Stimulated activated CD4-positive, alpha-beta T cell treated with anti-CD3 and anti-CD28 coated beads, Interleukin-4, amount 100 ng/mL, for 24 hours (primary cell): ENCODE measurements around the gene CD6.
A peak's percentile ranks its signal among the peaks of the same experiment; 100 is the strongest.

Experiments used
- DNase-seq: peaks from one replicate; pipeline ENCODE4 v3.0.0-alpha.2; 2020

CD6 gene

DNA sequence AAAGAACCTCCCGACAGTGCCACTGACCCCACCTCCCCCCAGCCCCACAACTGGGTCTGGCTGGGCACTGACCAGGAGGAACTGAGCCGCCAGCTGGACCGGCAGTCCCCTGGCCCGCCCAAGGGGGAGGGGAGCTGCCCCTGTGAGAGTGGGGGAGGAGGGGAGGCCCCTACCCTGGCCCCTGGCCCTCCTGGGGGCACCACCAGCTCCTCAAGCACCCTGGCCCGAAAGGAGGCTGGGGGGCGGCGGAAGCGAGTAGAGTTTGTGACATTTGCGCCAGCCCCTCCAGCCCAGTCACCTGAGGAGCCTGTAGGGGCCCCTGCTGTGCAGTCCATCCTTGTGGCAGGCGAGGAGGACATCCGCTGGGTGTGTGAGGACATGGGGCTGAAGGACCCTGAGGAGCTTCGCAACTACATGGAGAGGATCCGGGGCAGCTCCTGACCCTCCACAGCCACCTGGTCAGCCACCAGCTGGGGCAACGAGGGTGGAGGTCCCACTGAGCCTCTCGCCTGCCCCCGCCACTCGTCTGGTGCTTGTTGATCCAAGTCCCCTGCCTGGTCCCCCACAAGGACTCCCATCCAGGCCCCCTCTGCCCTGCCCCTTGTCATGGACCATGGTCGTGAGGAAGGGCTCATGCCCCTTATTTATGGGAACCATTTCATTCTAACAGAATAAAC is 34.9 kb upstream of the CD6 start:
- no peak for DNase-seq

- no peak for DNase-seq
Measured at GRCh38 chr11:60937144-60937527, 34.3 kb upstream of the CD6 start.

DNA sequence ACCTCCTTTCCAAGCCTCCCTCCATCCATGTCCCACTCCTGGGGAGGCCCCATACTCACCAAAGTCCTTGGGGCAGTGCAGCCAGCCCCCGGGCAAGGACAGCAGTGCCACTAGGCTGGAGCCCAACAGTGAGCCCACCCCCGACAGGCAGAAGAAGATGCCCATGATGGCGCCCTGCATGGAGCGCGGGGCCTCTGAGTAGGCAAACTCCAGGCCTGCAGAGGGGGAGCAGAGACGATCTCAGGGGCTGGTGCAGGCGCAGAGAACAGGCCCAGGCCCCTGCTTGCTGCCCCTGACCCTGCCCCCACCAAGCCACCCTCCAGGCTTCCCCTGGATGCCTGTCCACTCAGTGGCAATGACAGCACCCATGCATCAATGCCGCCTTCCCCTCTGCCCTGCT is 33.7 kb upstream of the CD6 start:
- no peak for DNase-seq

DNA sequence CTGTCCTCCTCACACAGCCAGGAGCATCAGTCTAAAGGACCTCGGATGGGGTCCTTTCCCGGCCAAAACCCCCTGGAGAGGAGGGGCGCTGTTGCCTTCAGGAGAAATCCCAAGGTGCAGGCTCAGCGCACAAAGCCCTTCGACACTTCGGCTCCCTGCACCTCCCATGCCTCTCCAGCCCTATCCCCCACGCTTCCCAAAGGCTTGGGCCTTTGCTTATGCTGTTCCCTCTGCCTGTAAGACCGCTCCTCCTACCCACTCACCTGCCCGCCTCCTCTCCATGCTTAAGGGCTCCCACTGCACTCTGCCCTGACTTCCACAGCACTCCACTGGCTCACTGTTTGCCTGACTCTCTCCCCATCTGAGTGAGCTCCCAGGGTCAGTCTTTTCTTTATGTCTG is 33.0 kb upstream of the CD6 start:
- no peak for DNase-seq

DNA sequence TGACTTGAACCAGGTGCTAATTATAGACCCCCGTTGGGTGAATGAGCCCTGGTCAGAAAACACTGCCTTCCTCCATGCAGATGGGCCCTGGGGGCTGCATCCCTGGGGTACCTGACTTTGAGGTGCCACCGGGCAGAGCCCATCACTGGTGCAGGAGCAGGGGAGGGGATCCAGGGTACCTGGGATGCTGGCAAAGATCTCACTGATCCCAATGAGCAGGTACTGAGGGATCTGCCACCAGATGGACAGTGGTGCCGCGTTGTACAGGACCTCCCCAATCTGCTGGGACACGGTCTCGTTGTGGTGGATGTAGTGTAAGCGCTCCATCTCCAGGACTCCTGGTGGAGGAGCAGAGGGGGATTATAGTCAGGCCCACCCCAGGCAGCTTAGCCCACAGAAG is 32.2 kb upstream of the CD6 start:
- DNase-seq: no peak

GRCh38 chr11:60939855-60940254 is 31.6 kb upstream of the CD6 start:
- DNase-seq: no peak

DNA sequence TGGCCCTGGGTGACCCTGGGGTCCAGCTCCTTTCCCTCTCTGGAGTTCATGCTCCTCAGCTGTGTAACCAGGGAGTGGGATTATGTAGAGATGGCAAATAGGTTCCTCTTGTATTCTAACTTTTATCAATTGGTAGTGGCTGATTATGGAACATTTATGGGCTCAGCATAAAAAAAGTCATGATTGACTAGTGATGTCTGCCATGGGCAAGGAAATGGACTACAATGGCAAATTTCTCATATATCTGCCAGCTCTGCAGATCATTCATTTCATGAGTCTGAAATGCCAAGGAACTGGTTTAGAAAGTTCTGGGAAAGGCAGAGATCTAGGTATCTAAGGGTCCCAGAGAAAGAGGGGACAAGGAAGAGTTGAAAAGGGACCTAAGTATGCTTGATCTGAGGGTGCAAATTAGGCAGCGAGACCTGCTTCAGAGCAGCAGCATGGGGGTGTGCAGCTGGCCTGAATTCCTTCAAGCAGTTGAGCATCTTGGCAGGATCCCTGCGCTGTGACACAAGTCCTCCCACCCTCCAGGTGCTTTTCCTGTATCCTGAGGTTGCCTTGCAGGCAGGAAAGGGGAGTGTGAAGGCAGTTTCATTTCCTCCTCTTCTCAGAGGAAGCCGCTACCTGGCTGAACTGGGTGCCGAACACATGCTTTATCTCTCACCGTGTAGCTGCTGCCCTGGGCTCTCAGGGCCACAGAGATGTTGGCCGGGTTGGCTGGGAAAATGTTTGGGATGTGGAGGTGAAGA is 29.9 kb upstream of the CD6 start:
- DNase-seq: no peak

DNA sequence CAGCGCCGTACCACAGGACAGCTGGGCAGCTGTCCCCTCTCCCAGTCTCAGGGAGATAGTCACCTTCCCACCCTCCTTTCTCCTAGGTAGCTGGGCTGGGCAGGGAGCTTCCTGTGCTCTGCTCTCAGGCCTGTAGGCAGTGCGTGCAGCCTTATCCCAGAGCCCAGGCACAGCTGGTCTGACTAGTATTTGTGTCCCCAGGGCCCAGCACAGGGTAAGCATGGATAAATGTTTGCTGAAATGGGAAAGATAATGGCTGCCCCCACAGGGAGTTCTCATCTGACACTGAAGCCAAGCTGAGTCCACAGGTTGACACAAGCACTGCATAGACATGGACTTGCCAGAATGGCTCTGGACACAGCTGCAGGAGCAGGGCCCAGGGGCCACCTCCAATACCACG is 29.3 kb upstream of the CD6 start:
- no peak for DNase-seq

DNA sequence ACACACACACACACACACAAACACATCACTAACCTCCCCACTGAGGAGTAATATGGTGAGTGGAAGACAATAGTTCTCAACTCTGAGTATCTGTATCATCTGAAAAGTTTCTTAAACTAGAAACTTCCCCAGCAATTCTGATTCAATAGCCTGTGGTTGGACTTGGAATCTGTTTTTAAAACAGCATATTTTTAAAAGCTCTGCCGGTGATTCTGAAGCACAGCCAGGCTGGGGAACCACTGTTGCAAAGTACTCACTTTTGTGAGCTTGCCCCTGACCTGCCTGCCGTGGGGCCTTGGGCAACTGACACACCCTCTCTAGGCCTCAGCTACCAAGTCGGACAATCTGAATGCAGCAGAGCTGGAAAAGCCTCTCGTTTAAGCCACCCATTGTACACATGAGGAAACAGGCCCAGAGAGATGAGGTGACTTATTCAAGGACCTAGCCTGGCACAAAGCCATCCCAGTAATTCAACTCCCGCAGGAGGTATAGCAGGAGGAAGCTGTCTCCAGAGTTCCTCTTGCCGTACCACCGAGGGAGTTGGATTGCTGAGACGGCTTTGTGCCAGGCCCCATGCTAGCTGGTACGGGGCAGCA is 28.4 kb upstream of the CD6 start:
- DNase-seq: no peak

DNA sequence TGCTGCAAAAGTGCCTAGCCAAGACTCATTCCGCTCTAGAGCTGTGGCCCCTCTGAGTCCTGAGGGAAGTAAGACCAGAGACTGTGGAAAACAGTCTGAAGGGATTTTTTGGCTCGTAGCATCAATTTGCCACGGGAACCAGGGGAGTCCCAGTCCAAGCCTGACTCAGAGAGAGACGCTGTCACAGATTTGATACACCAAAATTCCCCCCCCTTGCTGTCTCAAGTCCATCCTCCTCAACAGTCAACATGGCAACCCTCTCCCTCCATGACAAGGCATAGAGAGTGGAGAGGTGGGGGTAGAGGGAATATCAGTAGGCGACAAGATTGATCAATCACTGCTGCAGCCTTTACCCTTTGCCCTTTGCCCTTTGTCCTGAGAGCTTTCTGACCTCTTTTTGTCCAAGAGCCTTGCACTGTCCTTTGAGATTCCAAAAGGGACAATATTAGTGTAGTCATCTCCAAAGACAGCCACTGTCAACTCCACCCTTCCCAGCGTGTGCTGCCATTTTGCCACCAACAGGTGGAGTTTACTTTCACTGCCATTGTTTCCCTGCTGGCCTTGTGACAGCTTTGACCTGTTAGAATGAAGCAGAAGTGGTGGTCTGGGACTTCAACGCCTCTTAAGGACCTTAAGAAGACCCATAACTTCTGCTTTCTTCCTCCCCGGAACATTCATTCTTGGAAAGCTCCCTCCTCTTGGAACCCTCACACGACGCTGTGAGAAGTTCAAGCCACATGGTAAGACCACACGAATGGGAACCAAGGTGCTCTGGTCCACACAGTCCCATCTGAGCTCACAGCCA is 26.8 kb upstream of the CD6 start:
- no peak for DNase-seq

GRCh38 chr11:60945295-60945667 is 26.2 kb upstream of the CD6 start:
- DNase-seq: no peak

DNA sequence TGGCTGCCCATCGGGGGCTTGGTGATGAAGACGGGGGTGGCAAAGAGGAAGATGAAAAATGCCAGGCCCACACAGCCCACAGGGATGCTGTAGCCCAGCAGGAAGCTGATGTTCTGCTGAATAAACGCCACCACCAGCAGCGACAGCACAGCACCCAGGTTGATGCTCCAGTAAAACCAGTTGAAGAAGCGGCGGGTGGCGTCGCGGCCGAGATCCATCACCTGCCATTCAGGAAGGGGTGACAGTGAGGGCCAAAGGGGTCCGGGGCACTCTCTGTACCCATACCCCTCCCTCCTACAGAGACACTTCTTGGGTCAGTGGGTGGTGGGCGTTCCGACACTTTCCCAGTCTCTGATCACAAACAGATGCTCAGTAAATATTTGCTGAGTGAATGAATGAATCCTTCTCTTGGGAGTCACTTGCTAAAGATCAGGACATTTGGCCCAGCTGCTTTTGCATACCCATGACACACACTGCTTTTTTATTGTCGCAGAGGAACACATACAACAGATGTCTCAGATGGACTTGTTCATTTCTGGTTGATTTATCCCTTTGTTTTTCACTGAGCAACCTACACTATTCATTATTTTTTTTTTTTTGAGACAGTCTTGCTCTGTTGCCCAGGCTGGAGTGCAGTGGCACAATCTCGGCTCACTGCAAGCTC is 24.7 kb upstream of the CD6 start:
- no peak for DNase-seq

- no peak for DNase-seq
Measured at GRCh38 chr11:60947700-60948099, 23.8 kb upstream of the CD6 start.

GRCh38 chr11:60948250-60948649 is 23.2 kb upstream of the CD6 start:
- DNase-seq: no peak

DNA sequence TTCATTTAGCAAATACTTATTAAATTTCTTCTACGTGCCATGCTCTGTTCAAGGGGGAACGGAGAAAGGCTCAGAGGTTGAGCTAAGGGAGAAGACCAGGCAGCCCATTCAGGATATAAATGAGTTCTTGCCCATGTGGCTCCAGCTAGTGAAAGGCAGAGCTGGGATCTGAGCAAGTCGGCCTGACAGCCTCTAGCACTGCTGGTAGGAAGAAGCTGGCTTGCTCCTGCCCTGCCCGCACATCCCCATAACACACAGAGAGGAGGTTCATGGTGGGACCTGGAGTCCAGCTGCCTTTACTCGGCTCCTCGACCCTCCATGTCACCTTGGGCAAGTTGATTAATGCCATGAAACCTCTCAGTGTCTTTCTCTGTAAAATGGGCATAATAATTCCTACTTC is 21.5 kb upstream of the CD6 start:
- DNase-seq: no peak

DNA sequence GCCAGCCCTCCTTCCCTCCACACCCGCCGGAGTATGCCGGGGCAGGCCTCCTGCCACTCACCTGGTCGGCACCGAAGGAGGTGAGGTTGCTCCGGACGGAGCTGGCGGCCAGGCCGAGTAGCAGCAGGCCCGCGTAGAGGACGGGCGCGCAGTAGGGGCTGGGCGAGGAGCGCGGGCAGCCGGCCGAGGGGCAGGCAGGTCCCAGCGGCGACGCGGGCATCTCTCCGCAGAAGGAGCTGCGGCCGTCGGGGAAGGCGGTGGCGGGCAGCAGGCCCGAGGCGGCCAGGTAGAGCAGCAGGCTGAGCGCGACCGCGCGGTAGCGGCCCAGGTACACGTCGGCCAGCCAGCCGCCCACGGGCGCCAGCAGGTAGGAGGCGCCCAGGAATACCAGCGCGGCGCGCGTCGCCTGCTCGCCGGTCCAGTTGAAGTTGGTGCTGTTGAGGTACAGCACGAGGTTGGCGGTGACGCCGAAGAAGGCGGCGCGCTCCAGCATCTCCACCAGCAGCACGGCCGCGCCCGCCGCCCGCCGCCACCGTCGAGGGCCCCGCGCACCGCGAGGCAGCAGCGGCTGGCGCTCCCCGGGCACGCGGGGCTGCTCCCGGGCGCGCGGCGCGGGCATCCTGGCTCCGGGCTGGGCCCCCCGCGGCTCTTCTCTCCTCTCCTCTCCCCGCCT is 20.4 kb upstream of the CD6 start:
- DNase-seq: peak; percentile 16

DNA sequence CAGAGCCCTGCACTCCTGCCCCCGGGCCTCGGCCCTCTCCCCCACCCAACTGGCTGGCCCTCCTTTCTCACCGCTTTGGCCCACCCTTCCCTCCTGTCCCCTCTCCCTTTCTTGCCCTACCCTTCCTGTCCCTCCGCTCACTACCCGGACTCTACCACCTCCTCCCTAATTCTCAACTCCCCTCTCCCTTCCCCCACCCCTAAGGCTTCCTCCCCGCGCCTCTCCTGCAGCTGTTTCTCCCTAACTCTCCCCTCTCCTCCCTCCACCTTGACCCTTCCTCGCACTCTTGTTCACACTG is 19.9 kb upstream of the CD6 start:
- DNase-seq: no peak

GRCh38 chr11:60951904-60952741 is 19.4 kb upstream of the CD6 start, which contains the start of gene SLC15A3:
SLC15A3 (minus strand) TSS chr11:60952176; CDS start chr11:60951551, 625 bp downstream.
- peak; percentile 19 for DNase-seq

- DNase-seq: no peak
Measured at GRCh38 chr11:60952742-60953170, 18.7 kb upstream of the CD6 start.

GRCh38 chr11:60953781-60954180 is 17.7 kb upstream of the CD6 start:
- no peak for DNase-seq

DNA sequence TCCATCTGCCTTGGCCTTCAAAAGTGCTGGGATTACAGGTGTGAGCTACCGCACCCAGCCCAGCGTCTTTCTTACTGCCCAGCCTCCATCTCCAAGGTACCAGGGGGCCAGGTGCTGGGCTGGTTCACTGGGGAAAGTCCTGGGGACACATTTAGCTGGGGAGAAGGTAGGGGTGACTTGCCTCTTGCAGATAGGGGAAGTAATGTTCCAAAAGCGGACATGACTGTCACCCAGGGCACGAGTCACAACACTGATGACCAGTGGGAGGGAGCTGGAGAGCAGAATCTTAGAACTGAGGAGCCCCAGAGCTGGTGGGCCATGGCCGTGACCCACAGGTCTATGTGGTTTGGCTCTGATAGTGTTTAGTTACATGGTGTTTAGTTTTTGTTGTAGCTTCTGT is 17.1 kb upstream of the CD6 start:
- no peak for DNase-seq

DNA sequence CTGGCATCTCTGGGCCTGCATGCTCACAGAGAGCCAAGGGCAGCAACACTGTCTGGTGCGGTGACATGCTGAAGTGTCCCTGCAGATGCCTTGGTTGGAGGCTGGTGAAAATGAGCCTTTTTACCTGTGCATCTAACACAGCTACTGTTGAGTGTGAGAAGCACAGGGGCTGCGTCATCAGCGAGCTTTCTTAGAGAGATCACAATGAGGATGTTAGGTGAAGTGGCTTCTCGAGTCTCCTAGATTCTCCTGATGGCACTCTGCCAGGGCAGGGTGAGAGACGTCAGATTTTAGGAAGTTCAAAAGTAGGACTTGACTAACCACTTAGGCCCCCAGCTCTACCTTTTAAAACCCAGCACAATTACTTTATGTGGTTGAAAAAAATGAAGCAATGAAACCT is 15.9 kb upstream of the CD6 start:
- DNase-seq: no peak
